B cell (primary cell): Measurements from ENCODE around the gene THOC5. TPM values are rescaled to one million over a fixed set of nuclear protein-coding genes. Genes with fewer than 3 reads are reported as not detected.
A peak's percentile ranks its signal among the peaks of the same experiment; 100 is the strongest.

Experiments used
- ATAC-seq: fragments of 200-7000 bp; cut with Tn5 transposase; one replicate; pipeline ENCODE4 v1.10.0; 2021; ENCODE audit warnings: low read depth, mild to moderate bottlenecking, moderate number of reproducible peaks, moderate library complexity
- CTCF ChIA-PET: fragments of 350-600 bp; sonication (Branson Sonifier 250); formaldehyde crosslinking; loops from one replicate; lab custom pipeline; 2021; ENCODE audit warnings: antibody characterized with exemption, inconsistent platforms; lab: Charles Lee
- POLR2A ChIA-PET: fragments of 350-600 bp; sonication (Branson Sonifier 250); formaldehyde crosslinking; loops from one replicate; lab custom pipeline; 2021; ENCODE audit warnings: antibody characterized with exemption; lab: Charles Lee
- DNase-seq: peaks from one replicate; pipeline ENCODE4 v3.0.0; 2013
- H2AFZ ChIP-seq: 2 replicates; pipeline ENCODE4 v1.6.1; 2012; ENCODE audit warnings: mild to moderate bottlenecking, low read depth, low read length; ENCODE audit not compliant: insufficient read depth, poor library complexity, severe bottlenecking
- H3K27ac ChIP-seq, 2 donors: 1 replicate in 1 of 2; 2 replicates in 1 of 2; pipeline ENCODE4 v1.5.1; 2012 to 2013; ENCODE audit warnings: low read length in 2 of 2, mild to moderate bottlenecking in 2 of 2, moderate library complexity in 1 of 2
- H3K27me3 ChIP-seq, 4 experiments: fragments of 200-600 bp in 1 of 4; sonication (generic) in 1 of 4; replicated peaks in 1 of 4; 1 replicate in 2 of 4; 2 replicates in 2 of 4; pipeline versions ENCODE4 v1.6.1 to v1.7.0; 2013 to 2016; ENCODE audit warnings: low read length in 3 of 4, mild to moderate bottlenecking in 2 of 4, mixed read lengths in 1 of 4, moderate library complexity in 1 of 4; ENCODE audit not compliant: insufficient read depth in 4 of 4, control insufficient read depth in 3 of 4; ENCODE audit errors: control extremely low read depth in 1 of 4
- H3K36me3 ChIP-seq, 2 experiments: replicated peaks in 1 of 2; 1 replicate in 1 of 2; 2 replicates in 1 of 2; pipeline versions ENCODE4 v1.6.1 to v1.7.1; 2013; ENCODE audit warnings: low read length in 1 of 2; ENCODE audit not compliant: insufficient read depth in 2 of 2, control insufficient read depth in 1 of 2; ENCODE audit errors: control extremely low read depth in 1 of 2, extremely low read depth in 1 of 2
- H3K4me1 ChIP-seq, 2 donors: fragments of 200-600 bp in 1 of 2; sonication (generic) in 1 of 2; 1 replicate in 1 of 2; 2 replicates in 1 of 2; pipeline versions ENCODE4 v1.5.1 to v1.6.1; 2013 to 2017; ENCODE audit warnings: low read length in 2 of 2; ENCODE audit not compliant: control insufficient read depth in 2 of 2, insufficient read depth in 2 of 2
- H3K4me2 ChIP-seq: replicated peaks from 2 replicates; pipeline ENCODE3; 2012; ENCODE audit warnings: mild to moderate bottlenecking, low read depth, low read length; ENCODE audit not compliant: poor library complexity, severe bottlenecking
- H3K4me3 ChIP-seq, 5 experiments: fragments of 200-600 bp in 1 of 5; sonication (generic) in 1 of 5; 1 replicate in 3 of 5; 2 replicates in 2 of 5; pipeline versions ENCODE4 v1.5.1 to v1.7.0; 2011 to 2016; ENCODE audit warnings: low read length in 4 of 5, mild to moderate bottlenecking in 4 of 5, low read depth in 2 of 5, control low read depth in 1 of 5, moderate library complexity in 1 of 5; ENCODE audit not compliant: insufficient read depth in 1 of 5; ENCODE audit errors: control extremely low read depth in 1 of 5, extremely low read depth in 1 of 5
- H3K79me2 ChIP-seq: fragments of 200-600 bp; sonication (generic); one replicate; pipeline ENCODE4 v1.6.0; 2016; ENCODE audit warnings: low read length; ENCODE audit not compliant: control insufficient read depth, insufficient read depth
- H3K9ac ChIP-seq: fragments of 200-600 bp; sonication (generic); 2 replicates; pipeline ENCODE4 v1.6.1; 2017; ENCODE audit warnings: mild to moderate bottlenecking, low read length, moderate library complexity
- H3K9me3 ChIP-seq, 3 donors: one replicate each; pipeline versions ENCODE4 v1.6.1 to v1.7.1; 2013; ENCODE audit warnings: low read length in 2 of 3; ENCODE audit not compliant: control insufficient read depth in 2 of 3, insufficient read depth in 1 of 3; ENCODE audit errors: control extremely low read depth in 1 of 3
- H4K20me1 ChIP-seq: 2 replicates; pipeline ENCODE4 v1.6.0; 2012; ENCODE audit warnings: mild to moderate bottlenecking, low read length; ENCODE audit not compliant: insufficient read depth, control insufficient read depth, poor library complexity, severe bottlenecking
- H3K27ac Mint-ChIP-seq: one replicate; pipeline ENCODE4 v1.8.0; 2021; ENCODE audit warnings: mixed read lengths
- H3K27me3 Mint-ChIP-seq: one replicate; pipeline ENCODE4 v1.8.0; 2021; ENCODE audit warnings: mixed read lengths
- H3K4me1 Mint-ChIP-seq: one replicate; pipeline ENCODE4 v1.8.0; 2021; ENCODE audit warnings: mixed read lengths
- H3K4me3 Mint-ChIP-seq: one replicate; pipeline ENCODE4 v1.8.0; 2021; ENCODE audit warnings: mixed read lengths
- H3K9me3 Mint-ChIP-seq: one replicate; pipeline ENCODE4 v1.8.0; 2022; ENCODE audit warnings: mixed read lengths; ENCODE audit not compliant: insufficient read depth
- CTCF ChIP-seq: fragments of 200-600 bp; IDR thresholded peaks from one replicate; pipeline ENCODE4 v1.8.0; 2022; ENCODE audit warnings: antibody characterized with exemption, mild to moderate bottlenecking
- EZH2 ChIP-seq: IDR thresholded peaks from 2 replicates; pipeline ENCODE4 v1.6.1; 2012; ENCODE audit warnings: borderline replicate concordance, low read depth, mild to moderate bottlenecking, moderate library complexity, low read length; ENCODE audit not compliant: insufficient read depth, poor library complexity, severe bottlenecking
- WGBS: methylation state at CpG from one replicate; pipeline ENCODE4 v1.1.5; 2013; ENCODE audit warnings: missing lambda C conversion rate; ENCODE audit not compliant: insufficient coverage; 5-methylcytosine and 5-hydroxymethylcytosine counted together
- intact Hi-C: fragments of 100-400 bp; cut with micrococcal nuclease; formaldehyde crosslinking; loops from one replicate; pipeline ENCODE4 v1.10.0; 2022
- polyA plus RNA-seq: library from polyadenylated mRNA; depleted of rRNA; stranded (reverse); fragments of >200 nt; gene quantifications from 2 replicates; pipeline ENCODE4 v1.2.3, GENCODE V29; 2012
- total RNA-seq, 2 donors: library from RNA; stranded (reverse); fragments of 120-200 nt in 1 of 2; gene quantifications; 1 replicate in 1 of 2; 2 replicates in 1 of 2; pipeline versions ENCODE4 v1.2.3 to v1.2.4, GENCODE V29; 2013 to 2022

Gene THOC5
- total and polyA plus RNA-seq, 2 donors (not counting 1 experiment from before 2014, with no cell fraction given) = 26.5 to 59.1 TPM

GRCh38 chr22:29574762-29575450 lies 21.3 kb upstream of the THOC5 start:
- POLR2A ChIA-PET = no interaction called here
- H3K79me2 ChIP-seq = no peaks in the 10 kb centered on the region
- WGBS = 100% methylated on average over 1 of the region's 7 CpGs
- H4K20me1 ChIP-seq = peaks cover 3% of the 10 kb centered on the region
- Mint-ChIP-seq H3K9me3 (no peaks in the 10 kb centered on the region), H3K4me1 (peaks cover 2% of the 10 kb centered on the region), H3K27me3 (no peaks in the 10 kb centered on the region), H3K27ac (no peak overlapping the region), H3K4me3 (no peak overlapping the region)
- H3K4me3 ChIP-seq = no peak overlapping the region
- no peak for ATAC-seq
- H2AFZ ChIP-seq = no peak overlapping the region
- no peak overlapping the region for H3K9ac ChIP-seq
- H3K9me3 ChIP-seq = no peaks in the 10 kb centered on the region
- intact Hi-C loops = no loop called here
- no peak overlapping the region for H3K4me2 ChIP-seq
- H3K36me3 ChIP-seq = peaks cover 0 to 6% of the 10 kb centered on the region in 2 experiments
- no peaks in the 10 kb centered on the region for H3K4me1 ChIP-seq
- TF ChIP-seq CTCF (no peak), EZH2 (no peak)
- no peak for DNase-seq
- no peaks in the 10 kb centered on the region for H3K27me3 ChIP-seq
- H3K27ac ChIP-seq = no peak overlapping the region
- CTCF ChIA-PET = no interaction called here

- no peaks in the 10 kb centered on the region for H3K27me3 ChIP-seq
- Mint-ChIP-seq H3K27me3 (no peaks in the 10 kb centered on the region), H3K4me3 (no peak overlapping the region), H3K4me1 (no peaks in the 10 kb centered on the region), H3K9me3 (no peaks in the 10 kb centered on the region), H3K27ac (peak overlapping the region; percentile 67)
- H3K4me2 ChIP-seq = no peak overlapping the region
- H3K36me3 ChIP-seq = peaks cover 2 to 17% of the 10 kb centered on the region in 2 experiments
- no peaks in the 10 kb centered on the region for H3K4me1 ChIP-seq
- no peaks in the 10 kb centered on the region for H4K20me1 ChIP-seq
- H3K27ac ChIP-seq = no peak overlapping the region
- H2AFZ ChIP-seq = no peak overlapping the region
- ChIA-PET POLR2A (no interaction called here), CTCF (no interaction called here)
- no peak for DNase-seq
- no peaks in the 10 kb centered on the region for H3K79me2 ChIP-seq
- WGBS = 100% methylated on average over 1 of the region's 2 CpGs
- TF ChIP-seq EZH2 (no peak), CTCF (no peak)
- no peak overlapping the region for H3K4me3 ChIP-seq
- no peaks in the 10 kb centered on the region for H3K9me3 ChIP-seq
- no peak overlapping the region for H3K9ac ChIP-seq
- intact Hi-C loops = no loop called here
- no peak for ATAC-seq
Measured at GRCh38 chr22:29570912-29571549, 17.5 kb upstream of the THOC5 start.
